ENCODE measurements around the gene NCBP2. TPM values are rescaled to one million over a fixed set of nuclear protein-coding genes. Genes with fewer than 3 reads are reported as not detected.

The NCBP2 gene
- total RNA-seq, 1 donor from 2014 or later, result 80.8 TPM

- Histone ChIP-seq H3F3A (ENCODE audit: low read depth) (peaks cover 39% of the 10 kb centered on the region), H3K9ac (no peak overlapping the region), H3K27ac (no peak overlapping the region), H2AFZ (replicated peaks) (no peak overlapping the region), H3K4me3 (no peak overlapping the region), H3K79me2 (ENCODE audit: low read depth) (peaks cover 40% of the 10 kb centered on the region), H3K4me2 (no peak overlapping the region), H3K9me3 (ENCODE audit: low read depth) (no peaks in the 10 kb centered on the region), H3K27me3 (no peaks in the 10 kb centered on the region), H4K20me1 (ENCODE audit: low read depth) (peaks cover 9% of the 10 kb centered on the region), H3K4me1 (peaks cover 8% of the 10 kb centered on the region), H3K36me3 (peaks cover 19% of the 10 kb centered on the region)
- Mint-ChIP-seq H3K36me3 (peaks cover 18% of the 10 kb centered on the region), H3K27me3 (ENCODE audit: insufficient read depth, low read depth) (peaks cover 3% of the 10 kb centered on the region), H3K4me1 (peaks cover 15% of the 10 kb centered on the region), H3K9me3 (no peaks in the 10 kb centered on the region), H3K4me3 (no peak overlapping the region), H3K27ac (no peak overlapping the region)
- no peak for TF ChIP-seq EZH2phosphoT487 (IDR thresholded peaks at IDR 0.05)
- TF ChIP-seq EZH2 (IDR thresholded peaks at IDR 0.05), result no peak
- no peak for TF ChIP-seq CTCF (IDR thresholded peaks at IDR 0.05)
- no peak for DNase-seq (ENCODE audit: low spot score)
Observed at GRCh38 chr3:196938124-196938523, 4.2 kb downstream of the NCBP2 start.

DNA sequence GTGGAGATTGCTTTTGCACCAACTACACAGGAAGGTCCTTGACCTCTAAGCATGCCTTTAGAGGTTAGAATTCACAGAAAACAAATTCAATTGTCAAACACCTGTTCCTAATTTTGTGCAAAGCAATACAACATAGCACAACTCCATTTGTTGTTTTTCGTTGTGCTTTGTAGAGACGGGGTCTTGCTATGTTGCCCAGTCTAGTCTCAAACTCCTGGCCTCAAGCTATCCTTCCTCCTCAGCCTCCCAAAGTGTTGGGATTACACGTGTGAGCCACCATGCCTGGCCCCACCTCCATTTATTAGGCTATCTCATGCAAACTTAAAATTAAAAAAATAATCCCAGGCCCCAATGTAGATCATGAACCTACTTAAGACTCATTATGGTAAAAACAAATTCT, 6.0 kb downstream of the NCBP2 start:
- TF ChIP-seq EZH2 (IDR thresholded peaks at IDR 0.05), result no peak
- TF ChIP-seq EZH2phosphoT487 (IDR thresholded peaks at IDR 0.05), result no peak
- no peak for TF ChIP-seq CTCF (IDR thresholded peaks at IDR 0.05)
- DNase-seq (ENCODE audit: low spot score), result no peak
- Histone ChIP-seq H3K9ac (no peak overlapping the region), H3K4me2 (no peak overlapping the region), H4K20me1 (ENCODE audit: low read depth) (peaks cover 5% of the 10 kb centered on the region), H2AFZ (replicated peaks) (no peak overlapping the region), H3K27me3 (no peaks in the 10 kb centered on the region), H3K79me2 (ENCODE audit: low read depth) (peaks cover 28% of the 10 kb centered on the region), H3K27ac (no peak overlapping the region), H3K36me3 (peaks cover 19% of the 10 kb centered on the region), H3K9me3 (ENCODE audit: low read depth) (no peaks in the 10 kb centered on the region), H3K4me3 (no peak overlapping the region), H3K4me1 (peaks cover 8% of the 10 kb centered on the region), H3F3A (ENCODE audit: low read depth) (peaks cover 30% of the 10 kb centered on the region)
- Mint-ChIP-seq H3K27ac (no peak overlapping the region), H3K9me3 (no peaks in the 10 kb centered on the region), H3K27me3 (ENCODE audit: insufficient read depth, low read depth) (no peaks in the 10 kb centered on the region), H3K4me1 (peaks cover 8% of the 10 kb centered on the region), H3K36me3 (peaks cover 26% of the 10 kb centered on the region), H3K4me3 (no peak overlapping the region)

GRCh38 chr3:196932600-196932999, 9.7 kb downstream of the NCBP2 start:
- Histone ChIP-seq H3F3A (ENCODE audit: low read depth) (peaks cover 27% of the 10 kb centered on the region), H3K4me3 (no peak overlapping the region), H3K9ac (no peak overlapping the region), H3K27me3 (no peaks in the 10 kb centered on the region), H3K36me3 (peaks cover 8% of the 10 kb centered on the region), H3K4me2 (no peak overlapping the region), H2AFZ (replicated peaks) (no peak overlapping the region), H3K27ac (no peak overlapping the region), H3K9me3 (ENCODE audit: low read depth) (no peaks in the 10 kb centered on the region), H4K20me1 (ENCODE audit: low read depth) (no peaks in the 10 kb centered on the region), H3K79me2 (ENCODE audit: low read depth) (no peaks in the 10 kb centered on the region), H3K4me1 (no peaks in the 10 kb centered on the region)
- no peaks in the 10 kb centered on the region for H3K27me3 Mint-ChIP-seq (ENCODE audit: insufficient read depth, low read depth)
- no peaks in the 10 kb centered on the region for H3K9me3 Mint-ChIP-seq
- H3K27ac Mint-ChIP-seq, result no peak overlapping the region
- peaks cover 27% of the 10 kb centered on the region for H3K36me3 Mint-ChIP-seq
- no peak for DNase-seq (ENCODE audit: low spot score)
- H3K4me1 Mint-ChIP-seq, result no peaks in the 10 kb centered on the region
- TF ChIP-seq CTCF (IDR thresholded peaks at IDR 0.05) (no peak), EZH2 (IDR thresholded peaks at IDR 0.05) (no peak), EZH2phosphoT487 (IDR thresholded peaks at IDR 0.05) (no peak)
- H3K4me3 Mint-ChIP-seq, result no peak overlapping the region

All from neural progenitor cell (in vitro differentiated cells).